Stimulated activated CD4-positive, alpha-beta T cell treated with anti-CD3 and anti-CD28 coated beads, Interleukin-1b, Interleukin-23, amount 100 ng/mL, for 4 hours (primary cell): ENCODE data around the gene ZDHHC21.

Experiments
- DNase-seq, 2 donors: peaks; one replicate each; pipeline ENCODE4 v3.0.0-alpha.2; 2020; ENCODE audit warnings: low read depth in 2 of 2

The ZDHHC21 gene

DNA sequence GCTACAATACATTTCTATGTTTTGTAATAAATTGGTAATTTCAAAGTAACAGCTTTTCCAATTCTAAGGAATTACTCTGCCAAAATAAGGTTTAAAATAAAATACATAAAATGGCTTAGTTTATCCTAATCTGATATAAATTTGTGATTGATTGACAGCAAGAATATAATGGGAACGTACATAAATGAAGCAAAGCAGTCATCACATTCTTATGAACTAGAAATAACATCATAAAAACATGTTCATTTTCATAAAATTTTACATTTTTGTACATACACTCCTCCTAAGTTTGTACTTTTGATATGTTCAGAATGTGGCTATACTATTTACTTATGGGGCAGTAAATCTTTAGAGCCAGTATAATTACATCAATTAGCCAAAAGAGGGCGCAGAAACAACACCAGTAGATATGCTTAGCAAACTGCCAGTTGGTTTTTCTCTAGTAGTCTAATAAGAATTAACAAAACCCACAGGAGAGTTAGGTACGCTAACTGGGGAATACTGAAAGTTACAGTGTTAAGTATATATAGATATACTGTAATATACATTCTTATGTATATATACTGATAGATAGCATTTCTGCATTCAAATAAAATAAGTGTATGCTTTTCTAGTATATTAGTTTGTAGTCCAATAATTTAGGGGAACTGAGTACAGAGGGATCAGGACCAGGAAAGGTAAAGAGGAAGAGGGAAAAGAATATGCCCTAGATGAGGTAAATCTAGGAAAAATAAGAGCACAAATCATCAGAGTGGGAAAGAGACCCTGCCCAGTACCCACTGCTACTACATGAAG lies 76.8 kb downstream of the ZDHHC21 start:
- no peak for DNase-seq

DNA sequence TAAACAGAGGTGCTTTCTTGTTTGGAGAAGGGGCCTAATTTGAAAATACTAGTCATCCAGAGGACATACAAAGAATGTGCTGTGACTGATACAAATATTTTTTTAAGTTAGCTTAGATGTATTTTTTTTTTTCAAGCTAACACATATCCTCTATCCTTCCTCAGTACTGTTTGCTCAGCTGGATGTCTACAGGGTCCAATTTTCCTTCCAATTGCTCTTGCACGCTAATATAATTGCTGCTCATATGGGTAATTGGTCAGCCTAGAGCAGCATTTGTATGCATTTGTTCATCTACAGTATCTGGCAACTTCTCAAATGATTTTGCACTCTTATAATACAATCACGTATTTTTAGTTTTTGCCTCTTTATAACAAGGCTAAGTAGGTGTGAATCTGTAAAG lies 84.7 kb downstream of the ZDHHC21 start:
- no peak for DNase-seq

- DNase-seq: no peak
These were observed 95.9 kb downstream of the ZDHHC21 start for GRCh38 chr9:14597171-14597799.

DNA sequence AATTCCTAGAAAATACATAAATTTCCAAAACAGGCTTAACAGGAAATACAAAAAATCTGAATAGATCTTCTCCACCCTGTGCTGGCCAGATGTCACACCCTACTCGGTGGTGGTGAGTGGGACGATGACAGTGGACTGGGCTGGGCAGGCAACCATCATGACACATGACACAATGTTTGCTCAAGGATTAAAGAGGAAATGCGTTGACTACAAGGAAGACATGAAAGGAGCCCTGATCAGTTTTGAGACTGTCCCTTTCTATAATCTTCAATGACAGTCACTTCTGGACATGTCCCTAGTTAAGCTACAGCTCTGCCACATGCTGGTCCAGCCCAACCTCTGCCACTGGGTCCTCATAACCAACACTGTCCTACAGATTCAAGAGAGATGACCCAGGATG lies 99.8 kb downstream of the ZDHHC21 start:
- DNase-seq: no peak

GRCh38 chr9:14591411-14591810 lies 101.8 kb downstream of the ZDHHC21 start:
- DNase-seq: no peak

DNA sequence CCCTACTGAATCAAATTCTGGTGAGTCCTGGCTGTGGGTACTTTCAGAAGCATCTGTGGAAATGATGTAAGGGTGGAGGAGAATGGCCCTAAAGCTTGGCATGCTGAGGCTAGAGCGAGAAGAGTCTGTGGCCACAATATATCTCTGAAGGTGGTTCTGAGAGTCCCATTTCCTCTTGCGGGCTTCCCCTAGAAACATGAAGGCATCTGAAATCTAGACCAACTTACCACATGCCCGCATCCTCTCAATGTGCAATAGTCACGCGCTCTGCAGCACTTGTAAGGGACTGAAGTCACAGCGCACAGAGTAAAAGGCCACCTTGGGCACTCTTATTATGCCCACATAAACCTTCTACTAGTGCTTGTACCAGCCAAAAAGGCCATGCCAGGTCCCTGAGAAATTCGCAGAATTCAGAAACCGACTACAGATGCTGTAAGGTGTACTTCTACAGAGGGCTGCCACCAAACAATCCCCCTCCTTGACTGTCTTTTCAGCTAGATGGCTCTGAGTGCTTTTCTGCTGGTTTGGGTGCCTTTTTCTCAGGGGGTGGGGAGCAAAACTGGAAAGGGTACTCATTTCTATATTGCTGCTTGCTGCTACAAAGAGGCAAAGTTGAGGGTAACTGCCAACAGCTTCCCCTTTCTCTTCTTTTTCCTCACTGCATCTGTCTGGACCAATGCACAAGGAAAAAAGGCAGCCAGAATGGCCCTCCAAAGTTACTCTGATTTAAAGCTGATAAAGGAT lies 107.3 kb downstream of the ZDHHC21 start:
- DNase-seq: no peak

GRCh38 chr9:14584571-14584970 lies 108.7 kb downstream of the ZDHHC21 start:
- no peak for DNase-seq

DNA sequence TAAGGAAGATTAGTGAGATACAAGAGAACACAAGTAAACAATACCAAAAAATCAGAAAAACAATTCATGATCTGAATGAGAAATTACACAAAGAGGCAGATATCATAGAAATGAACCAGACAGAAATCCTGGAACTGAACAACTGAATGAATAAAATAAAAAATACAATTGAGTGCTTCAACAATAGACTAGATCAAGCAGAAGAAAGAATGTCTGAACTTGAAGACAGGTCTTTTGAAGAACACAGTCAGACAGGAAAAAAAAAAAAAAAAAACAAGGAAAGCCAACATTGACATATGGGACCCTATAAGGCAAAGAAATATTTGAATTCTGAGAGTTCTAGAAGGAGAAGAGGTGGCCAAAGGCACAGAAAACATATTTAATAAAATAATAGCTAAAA lies 115.2 kb downstream of the ZDHHC21 start:
- DNase-seq: no peak

- DNase-seq: no peak
These were observed 119.1 kb downstream of the ZDHHC21 start for GRCh38 chr9:14574173-14574572.

DNA sequence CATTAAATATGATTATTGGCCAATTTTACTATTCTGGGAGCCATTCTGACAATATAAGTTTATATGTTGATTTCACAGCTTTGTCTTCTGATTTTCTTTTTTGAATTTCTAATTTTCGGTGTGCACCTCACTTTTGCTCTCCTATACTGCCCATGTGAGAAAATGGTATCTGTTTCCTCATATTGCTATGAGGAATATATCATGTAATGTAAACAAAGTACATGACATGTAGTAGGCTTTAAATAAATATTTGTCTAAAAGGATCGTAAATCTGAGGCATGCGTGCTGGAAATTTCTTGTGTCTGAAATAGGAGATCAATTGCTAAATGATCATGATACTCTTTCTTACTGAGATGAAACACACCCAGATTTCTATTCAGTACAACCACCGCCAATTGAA lies 119.9 kb downstream of the ZDHHC21 start:
- no peak for DNase-seq

GRCh38 chr9:14565352-14566016 lies 127.7 kb downstream of the ZDHHC21 start:
- no peak for DNase-seq

- DNase-seq: no peak
These were observed 129.2 kb downstream of the ZDHHC21 start for GRCh38 chr9:14563902-14564624.

GRCh38 chr9:14561929-14562405 lies 131.3 kb downstream of the ZDHHC21 start:
- DNase-seq: no peak
